ENCODE measurements around the gene MCHR2.

GRCh38 chr6:100022847-100023246 lies 28.8 kb upstream of the MCHR2 start:
- TF ChIP-seq, protein P1, sequence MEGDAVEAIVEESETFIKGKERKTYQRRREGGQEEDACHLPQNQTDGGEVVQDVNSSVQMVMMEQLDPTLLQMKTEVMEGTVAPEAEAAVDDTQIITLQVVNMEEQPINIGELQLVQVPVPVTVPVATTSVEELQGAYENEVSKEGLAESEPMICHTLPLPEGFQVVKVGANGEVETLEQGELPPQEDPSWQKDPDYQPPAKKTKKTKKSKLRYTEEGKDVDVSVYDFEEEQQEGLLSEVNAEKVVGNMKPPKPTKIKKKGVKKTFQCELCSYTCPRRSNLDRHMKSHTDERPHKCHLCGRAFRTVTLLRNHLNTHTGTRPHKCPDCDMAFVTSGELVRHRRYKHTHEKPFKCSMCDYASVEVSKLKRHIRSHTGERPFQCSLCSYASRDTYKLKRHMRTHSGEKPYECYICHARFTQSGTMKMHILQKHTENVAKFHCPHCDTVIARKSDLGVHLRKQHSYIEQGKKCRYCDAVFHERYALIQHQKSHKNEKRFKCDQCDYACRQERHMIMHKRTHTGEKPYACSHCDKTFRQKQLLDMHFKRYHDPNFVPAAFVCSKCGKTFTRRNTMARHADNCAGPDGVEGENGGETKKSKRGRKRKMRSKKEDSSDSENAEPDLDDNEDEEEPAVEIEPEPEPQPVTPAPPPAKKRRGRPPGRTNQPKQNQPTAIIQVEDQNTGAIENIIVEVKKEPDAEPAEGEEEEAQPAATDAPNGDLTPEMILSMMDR (IDR thresholded peaks at IDR 0.05 in 2 of 3, conservative IDR thresholded peaks at IDR 0.05 in 1 of 3; ENCODE audit: borderline replicate concordance in 1 of 3, insufficient read depth in 1 of 3, low read depth in 2 of 3, low read length in 2 of 3) = no peak
- TF ChIP-seq POLR2A (IDR thresholded peaks at IDR 0.05; ENCODE audit: borderline replicate concordance, extremely low read depth, insufficient read depth, insufficient read length) (no peak), CEBPB (IDR thresholded peaks at IDR 0.05; ENCODE audit: low read depth) (no peak), EZH2phosphoT487 (IDR thresholded peaks at IDR 0.05; ENCODE audit: borderline replicate concordance) (no peak), POLR2AphosphoS5 (IDR thresholded peaks at IDR 0.05; ENCODE audit: low read depth, low read length) (no peak)
- TF ChIP-seq, protein P2, sequence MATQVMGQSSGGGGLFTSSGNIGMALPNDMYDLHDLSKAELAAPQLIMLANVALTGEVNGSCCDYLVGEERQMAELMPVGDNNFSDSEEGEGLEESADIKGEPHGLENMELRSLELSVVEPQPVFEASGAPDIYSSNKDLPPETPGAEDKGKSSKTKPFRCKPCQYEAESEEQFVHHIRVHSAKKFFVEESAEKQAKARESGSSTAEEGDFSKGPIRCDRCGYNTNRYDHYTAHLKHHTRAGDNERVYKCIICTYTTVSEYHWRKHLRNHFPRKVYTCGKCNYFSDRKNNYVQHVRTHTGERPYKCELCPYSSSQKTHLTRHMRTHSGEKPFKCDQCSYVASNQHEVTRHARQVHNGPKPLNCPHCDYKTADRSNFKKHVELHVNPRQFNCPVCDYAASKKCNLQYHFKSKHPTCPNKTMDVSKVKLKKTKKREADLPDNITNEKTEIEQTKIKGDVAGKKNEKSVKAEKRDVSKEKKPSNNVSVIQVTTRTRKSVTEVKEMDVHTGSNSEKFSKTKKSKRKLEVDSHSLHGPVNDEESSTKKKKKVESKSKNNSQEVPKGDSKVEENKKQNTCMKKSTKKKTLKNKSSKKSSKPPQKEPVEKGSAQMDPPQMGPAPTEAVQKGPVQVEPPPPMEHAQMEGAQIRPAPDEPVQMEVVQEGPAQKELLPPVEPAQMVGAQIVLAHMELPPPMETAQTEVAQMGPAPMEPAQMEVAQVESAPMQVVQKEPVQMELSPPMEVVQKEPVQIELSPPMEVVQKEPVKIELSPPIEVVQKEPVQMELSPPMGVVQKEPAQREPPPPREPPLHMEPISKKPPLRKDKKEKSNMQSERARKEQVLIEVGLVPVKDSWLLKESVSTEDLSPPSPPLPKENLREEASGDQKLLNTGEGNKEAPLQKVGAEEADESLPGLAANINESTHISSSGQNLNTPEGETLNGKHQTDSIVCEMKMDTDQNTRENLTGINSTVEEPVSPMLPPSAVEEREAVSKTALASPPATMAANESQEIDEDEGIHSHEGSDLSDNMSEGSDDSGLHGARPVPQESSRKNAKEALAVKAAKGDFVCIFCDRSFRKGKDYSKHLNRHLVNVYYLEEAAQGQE (IDR thresholded peaks at IDR 0.05; ENCODE audit: low read depth) = no peak
